Endothelial cell of hepatic sinusoid (primary cell): ENCODE measurements around the gene ZNF627.
"Not testable (repeated sequence)": the region's sequence is repeated elsewhere in the genome, so short reads cannot be mapped to it uniquely, and the experiment has no call there.

Experiments used
- in situ Hi-C: cut with HindIII; loops from 2 replicates; pipeline ENCODE4 v1.10.0; 2017; ENCODE audit warnings: low sequenced_read_pairs

The ZNF627 gene

DNA sequence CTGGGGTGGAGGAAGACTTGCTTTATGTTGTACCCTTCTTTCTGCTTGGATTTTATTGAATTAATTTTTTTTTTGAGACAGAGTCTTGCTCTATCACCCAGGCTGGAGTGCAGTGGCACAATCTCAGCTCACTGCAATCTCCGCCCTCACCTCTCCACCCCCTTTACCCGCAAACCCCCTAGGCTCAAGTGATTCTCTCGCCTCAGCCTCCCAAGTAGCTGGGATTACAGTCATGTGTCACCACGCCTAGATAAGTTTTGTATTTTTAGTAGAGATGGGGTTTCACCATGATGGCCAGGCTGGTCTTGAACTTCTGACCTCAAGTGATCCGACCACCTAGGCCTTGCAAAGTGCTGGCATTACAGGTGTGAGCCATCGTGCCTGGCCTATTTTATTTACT is 23.9 kb upstream of the ZNF627 start:
- in situ Hi-C loops: loop anchor here (25.0 kb wide), 1 partner anchor 261 kb away; no protein-coding TSS in a partner anchor

DNA sequence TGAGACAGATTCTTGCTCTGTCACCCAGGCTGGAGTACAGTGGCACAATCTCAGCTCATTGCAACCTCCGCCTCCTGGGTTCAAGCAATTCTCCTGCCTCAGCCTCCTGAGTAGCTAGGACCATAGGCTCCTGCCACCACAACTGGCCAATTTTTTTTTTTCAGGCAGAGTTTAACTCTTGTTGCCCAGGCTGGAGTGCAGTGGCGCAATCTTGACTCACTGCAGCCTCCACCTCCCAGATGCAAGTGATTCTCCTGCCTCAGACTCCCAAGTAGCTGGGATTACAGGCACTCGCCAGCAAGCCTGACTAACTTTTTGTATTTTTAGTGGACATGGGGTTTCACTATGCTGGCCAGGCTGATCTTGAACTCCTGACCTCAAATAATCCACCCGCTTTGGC is 23.5 kb upstream of the ZNF627 start:
- in situ Hi-C loops: loop anchor here (25.0 kb wide), 1 partner anchor 261 kb away; no protein-coding TSS in a partner anchor

DNA sequence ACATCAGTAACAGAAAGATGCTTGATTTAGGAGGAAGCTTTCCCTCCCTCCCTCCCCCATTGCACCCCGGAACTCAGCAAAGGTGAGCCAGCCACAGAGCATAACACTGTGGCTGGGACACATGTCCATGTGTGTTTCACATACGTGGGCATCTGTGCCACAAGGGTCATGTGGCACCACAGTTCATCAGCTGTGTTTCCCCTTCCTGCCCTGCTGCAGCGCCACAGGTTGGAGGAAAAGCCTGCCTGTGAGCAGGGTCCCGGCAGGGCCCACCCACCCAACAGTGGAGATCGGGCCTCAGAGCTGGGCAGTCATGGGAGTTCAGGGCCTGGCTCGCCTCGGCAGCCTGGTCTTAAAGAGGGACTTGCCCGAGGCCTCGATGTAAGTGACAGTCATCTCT is 22.6 kb upstream of the ZNF627 start:
- in situ Hi-C loops: loop anchor here (25.0 kb wide), 1 partner anchor 262 kb away; no protein-coding TSS in a partner anchor

DNA sequence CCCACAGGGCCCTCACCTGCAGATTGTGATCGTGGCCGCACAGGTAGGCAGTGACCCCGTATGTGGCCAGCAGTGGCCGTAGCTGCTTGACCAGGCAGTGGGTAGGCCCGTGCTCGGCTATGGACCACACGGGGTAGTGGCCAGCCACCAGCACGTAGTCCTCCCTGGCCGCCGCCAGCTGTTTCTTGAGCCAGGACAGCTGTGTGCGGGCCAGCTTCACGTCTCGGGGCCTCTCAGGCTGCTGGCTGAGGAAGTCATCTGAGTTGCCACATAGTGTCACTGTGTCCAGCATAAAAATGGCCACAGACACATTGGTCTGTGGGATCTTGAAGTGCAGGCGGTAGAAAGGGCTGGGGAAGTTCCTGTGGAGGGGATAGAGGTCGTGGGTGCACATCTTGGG is 21.1 kb upstream of the ZNF627 start:
- in situ Hi-C loops: no loop called here

DNA sequence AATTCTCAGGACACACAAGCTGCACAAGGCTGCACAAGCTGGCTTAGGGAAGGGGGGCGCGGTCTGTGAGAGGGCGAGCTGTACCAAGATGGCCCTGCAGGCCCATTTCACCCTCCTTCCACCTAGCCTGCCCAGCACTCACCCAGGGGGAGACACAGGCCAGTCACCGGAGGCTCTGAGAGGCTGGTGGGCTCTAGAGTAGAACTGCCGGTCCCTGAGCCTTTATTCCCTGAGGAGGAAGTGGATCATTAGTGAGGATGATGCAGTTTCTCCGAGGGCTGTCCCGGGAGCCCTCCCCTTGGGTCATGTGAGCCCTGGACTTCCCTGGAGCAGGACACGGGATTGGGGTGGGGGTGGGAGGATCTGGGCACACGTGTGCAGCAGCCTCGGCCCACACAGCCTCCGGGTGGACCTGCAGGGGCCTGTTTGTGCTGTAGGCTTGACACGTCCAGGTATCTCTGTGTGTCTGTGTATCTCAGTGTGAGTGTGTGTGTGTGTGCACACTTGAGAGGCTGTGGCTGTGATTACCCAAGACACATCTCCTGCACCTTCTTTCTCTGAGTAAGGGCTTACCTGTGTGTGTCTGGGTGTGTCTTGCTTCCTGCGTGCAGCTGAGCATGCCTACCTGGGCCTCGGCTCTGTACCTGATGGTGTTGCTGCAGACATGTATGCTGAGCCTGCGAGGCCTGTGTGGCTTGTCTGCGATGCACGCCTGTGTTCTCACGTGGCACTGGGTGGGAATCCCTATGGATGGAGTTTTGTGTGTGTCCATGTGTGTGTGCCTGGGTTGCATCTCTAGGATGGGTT is 19.6 kb upstream of the ZNF627 start, which contains the start of gene ACP5:
ACP5 (minus strand) TSS at position 195 of the 807 bp plus-strand sequence. CDS start 328 bp downstream, outside the sequence.
- in situ Hi-C loops: no loop called here

DNA sequence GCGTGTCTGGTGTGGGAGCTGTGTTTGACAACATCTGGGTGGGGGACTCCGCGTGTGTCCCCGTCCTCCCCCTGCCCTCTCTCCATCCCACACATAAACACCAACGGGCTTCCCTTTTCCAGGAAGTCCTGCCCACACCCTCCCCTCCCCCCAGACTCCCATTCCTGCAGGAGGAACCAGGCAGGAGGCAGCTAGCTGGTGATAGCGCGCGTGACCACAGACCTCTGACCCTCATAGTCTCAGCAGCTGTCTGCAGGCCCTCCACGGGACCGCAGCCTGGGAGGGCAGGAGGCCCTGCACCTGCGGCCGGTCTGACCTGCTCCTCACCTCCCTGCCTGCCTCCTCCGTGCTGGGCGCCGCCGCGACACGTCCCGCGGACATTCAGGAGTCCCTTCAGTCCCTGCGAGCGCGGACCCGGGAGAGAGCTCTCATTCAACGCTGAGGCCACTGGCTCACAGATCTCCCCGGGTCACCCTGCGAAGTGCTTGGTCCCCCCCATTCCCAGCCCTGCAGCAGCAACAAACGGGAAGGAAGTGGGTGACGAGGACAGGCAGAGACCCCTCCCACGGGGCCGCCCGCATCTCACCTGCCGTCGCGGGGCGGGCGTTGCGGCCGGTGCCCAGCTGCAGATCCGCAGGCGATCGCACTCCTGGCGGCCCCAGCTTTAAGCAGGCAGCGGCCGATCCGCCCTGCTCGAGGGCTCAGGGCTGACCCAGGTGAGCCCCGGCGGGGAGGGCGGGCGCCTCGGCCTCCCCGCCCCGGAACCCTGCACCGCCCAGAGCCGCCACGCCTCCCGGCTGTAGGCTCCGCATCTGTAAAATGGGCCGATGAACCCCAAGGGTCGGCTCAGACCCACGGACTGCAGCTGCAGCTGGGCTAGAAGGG is 18.8 kb upstream of the ZNF627 start:
- in situ Hi-C loops: no loop called here

DNA sequence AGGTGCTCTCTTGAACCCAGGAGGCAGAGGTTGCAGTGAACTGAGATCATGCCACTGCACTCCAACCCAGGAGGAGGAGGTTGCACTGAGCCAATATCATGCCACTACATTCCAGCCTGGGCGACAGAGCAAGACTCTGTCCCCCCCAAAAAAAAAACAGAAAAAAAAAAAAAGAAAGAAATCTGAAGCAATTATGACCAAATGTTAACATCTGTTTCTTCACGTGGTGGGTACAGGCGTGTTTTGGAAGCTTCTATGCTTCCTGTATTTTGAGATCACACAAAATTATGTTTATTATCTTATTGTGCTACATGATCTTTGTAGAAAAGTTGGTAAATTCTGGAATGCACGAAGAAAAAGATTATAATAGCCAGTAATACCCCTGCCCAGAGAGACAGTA is 17.2 kb upstream of the ZNF627 start:
- in situ Hi-C loops: loop anchor here (5.0 kb wide), 1 partner anchor 43 kb away; the partner anchor contains the start of gene CNN1

DNA sequence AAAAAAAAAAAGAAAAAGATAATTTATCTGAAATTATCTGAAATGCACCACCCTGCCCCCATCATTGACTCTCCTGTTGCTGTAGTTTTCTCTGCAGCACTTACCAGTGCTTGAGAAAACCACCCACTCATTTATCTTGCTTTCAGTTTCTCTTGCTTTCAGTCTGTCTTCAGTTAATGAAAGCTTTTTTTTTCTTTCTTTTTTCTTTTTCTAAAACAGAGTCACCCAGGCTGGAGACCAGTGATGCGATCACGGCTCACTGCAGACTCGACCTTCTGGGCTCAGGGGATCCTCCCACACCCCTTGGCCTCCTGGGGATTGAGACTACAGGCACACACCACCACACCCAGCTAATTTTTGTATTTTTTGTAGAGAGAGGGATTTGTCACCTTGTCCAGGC is 15.5 kb upstream of the ZNF627 start:
- in situ Hi-C loops: loop anchor here (5.0 kb wide), 1 partner anchor 44 kb away; the partner anchor contains the start of gene CNN1

DNA sequence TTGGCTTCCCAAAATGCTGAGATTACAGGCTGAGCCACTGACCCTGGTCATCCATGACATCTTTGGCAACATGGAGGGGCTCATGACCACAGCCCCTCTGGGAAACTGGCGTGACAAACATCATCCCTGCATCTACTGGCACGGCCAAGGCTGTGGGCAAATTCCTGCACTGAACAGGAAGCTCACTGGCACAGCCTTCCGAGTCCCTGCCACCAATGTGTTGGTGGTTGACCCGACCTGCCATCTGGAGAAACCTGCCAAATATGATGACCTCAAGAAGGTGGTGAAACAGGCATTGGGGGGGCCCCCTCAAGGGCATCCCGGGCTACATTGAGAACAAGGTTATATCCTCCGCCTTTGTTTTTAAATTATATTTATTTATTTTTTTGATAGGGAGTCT is 11.0 kb upstream of the ZNF627 start:
- in situ Hi-C loops: no loop called here

DNA sequence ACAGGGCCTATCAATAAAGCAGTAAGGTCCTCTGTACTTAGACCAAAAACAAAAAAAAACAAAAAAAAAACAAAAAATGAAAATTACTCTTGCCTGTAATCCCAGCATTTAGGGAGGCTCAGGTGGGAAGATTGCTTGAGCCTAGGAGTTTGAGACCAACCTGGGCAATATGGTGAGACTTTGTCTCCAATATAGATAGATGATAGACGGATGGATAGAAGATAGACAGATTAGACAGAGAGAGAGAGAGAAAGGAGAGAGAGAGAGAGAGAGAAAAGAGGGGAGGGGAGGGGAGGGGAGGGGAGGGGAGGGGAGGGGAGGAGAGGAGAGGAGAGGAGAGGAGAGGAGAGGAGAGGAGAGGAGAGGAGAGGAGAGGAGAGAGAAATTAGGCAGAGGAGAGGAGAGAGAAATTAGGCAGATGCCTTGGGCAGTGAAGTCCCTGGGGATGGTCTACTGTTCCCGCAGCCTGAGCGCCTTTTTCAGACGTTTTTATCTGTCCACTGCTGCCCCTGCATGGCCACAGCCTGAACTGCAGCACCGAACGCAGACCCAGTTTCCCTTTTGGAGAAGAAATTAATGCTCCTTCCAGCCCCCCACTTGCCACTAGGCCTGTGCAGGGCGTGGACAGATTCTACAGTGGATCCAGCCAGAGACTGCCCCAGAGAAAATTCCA is 9.8 kb upstream of the ZNF627 start:
- in situ Hi-C loops: no loop called here

DNA sequence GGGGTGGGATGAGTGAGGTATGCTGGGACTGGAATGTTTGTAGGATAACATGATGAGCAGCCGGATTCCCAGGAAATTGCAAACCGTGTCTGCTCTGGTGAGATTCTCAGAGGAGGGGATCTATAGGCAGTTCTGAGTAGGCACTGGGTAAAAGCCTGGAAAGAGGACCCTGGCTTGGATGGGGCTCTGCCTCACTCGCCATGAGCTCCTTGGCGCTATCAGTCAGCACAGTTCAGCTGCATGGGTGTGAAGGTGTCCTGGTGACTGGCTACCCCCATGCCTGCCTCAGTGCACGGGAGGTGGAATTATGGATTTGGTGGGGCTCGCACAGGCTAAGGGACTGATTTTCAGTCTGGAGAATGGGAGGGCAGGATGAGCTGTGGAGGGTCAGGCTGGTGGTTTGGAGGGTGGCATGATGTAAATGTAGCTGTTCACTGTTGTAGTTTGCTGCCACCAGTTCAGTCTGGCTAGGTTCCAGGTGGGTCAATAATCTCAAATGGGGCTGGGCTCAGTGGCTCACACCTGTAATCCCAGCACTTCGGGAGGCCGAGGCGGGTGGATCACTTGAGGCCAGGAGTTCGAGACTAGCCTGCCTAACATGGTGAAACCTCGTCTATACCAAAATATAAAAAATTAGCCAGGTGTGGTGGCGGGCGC is 9.2 kb upstream of the ZNF627 start:
- in situ Hi-C loops: no loop called here

DNA sequence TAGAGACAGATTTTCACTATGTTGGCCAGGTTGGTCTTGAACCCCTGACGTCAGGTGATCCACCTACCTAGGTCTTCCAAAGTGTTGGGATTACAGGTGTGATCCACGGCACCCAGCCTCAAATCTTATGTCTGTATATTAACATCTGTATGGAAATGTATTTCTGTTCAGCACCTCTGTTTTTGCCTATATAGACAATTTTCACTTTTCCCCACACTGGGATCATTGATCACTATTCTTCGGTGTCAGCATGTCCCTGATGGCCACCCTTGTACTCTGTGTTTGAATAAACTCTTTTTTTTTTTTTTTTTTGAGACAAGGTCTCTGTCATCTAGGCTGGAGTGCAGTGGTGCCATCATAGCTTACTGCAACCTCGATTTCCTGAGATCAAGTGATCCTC is 3.2 kb upstream of the ZNF627 start:
- in situ Hi-C loops: loop anchor here (5.0 kb wide), 1 partner anchor 37 kb away; the partner anchor contains the start of gene ELOF1

DNA sequence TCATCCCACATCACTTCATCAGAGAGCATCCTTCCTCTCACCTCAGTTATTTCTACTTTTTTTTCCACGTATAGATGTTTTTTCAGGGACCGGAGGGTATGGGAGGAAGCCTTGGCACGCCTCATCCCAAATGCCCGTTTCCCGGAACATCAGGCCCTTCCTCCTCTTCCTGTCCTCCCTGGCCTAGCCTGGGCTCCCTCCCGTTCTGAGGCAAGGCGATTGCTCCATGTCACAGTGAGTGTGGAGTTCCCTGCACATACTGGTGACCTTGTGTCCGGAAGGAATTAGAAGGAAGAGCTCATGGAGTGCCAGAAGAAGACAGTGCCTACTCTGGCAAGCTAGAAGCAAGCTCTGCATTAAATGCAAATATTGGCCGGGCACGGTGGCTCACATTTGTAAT is 1.1 kb upstream of the ZNF627 start:
- in situ Hi-C loops: no loop called here

DNA sequence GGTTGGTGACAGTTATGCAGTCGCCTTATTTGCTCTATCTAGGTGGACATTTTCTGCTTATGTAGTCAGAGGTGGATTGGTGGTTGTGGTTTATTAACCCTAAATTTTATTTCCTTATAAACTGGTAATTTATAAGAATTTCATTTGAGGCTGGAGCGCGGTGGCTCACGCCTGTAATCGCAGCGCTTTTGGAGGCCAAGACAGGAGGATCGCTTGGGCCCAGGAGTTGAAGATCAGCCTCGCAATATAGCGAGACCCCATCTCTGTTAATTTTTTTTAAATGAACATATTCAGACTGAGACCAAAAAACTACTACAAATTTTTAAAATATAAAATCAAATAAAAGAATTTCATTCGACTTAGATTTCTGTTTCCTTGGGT is 810 bp downstream of the ZNF627 start:
- in situ Hi-C loops: no loop called here

DNA sequence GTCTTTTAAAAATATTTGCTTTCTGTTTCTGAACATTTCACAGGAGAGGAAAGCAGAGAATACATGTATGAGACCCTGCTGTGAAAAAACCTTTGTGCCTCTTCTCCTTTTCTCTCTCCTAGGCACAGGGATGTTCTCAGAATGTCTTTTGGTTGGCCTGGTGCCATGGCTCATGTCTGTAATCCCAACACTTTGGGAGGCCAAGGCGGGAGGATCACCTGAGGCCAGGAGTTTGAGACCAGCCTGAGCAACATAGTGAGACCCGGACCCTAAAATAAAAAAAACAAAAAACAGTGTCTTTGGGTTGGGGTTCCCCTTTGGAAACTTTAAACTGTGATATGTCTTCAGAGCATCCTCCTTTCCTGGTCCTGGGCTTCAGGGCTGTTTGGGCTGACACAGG is 1.5 kb downstream of the ZNF627 start:
- in situ Hi-C loops: no loop called here

DNA sequence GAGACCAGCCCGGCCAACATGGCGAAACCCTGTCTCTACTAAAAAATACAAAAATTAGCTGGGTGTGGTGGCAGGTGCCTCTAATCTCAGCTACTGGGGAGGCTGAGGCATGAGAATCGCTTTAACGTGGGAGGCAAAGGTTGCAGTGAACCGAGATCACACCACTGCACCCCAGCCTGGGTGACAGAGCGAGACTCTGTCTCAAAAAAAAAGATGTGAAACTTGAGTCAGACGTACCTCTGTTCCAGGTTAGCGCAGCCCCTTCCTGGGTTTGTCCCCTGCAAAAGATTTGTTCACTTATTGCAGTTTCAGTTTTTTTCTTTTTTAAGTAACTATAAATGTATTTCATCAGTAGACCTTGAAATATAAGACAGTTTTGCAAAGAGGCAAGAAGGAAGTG is 2.4 kb downstream of the ZNF627 start:
- in situ Hi-C loops: not testable (repeated sequence)

DNA sequence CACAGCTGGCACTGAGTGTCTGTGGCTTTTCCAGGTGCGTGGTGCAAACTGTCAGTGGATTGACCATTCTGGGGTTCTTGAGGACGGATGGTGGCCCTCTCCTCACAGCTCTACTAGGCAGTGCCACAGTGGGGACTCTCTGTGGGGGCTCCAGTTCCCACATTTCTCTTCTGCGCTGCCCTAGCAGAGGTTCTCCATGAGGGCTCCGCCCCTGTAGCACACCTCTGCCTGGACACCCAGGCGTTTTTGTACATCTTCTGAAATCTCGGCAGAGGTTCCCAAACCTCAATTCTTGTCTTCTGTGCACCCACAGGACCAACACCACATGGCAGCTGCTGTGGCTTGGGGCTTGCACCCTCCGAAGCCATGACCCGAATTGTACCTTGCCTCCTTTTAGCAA is 9.2 kb downstream of the ZNF627 start:
- in situ Hi-C loops: no loop called here

DNA sequence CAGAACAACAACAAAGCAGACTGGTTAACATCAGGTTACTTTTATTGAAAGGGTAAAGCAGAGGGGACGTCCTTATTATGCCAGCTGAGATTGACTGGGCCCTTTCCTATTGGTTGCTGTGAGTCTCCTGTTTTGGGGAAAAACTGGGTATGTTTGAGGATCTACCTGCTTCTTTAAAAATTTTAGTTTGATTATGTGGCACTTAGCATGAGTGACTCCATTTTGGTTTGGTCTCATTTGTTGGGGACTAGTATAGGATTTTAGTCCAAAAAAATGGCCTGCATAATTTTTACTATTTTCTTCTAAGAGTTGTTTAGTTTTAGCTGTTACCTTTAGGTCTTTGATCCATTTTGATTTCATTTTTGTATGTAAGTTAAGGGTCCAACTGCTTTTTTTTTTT is 14.4 kb downstream of the ZNF627 start:
- in situ Hi-C loops: no loop called here

DNA sequence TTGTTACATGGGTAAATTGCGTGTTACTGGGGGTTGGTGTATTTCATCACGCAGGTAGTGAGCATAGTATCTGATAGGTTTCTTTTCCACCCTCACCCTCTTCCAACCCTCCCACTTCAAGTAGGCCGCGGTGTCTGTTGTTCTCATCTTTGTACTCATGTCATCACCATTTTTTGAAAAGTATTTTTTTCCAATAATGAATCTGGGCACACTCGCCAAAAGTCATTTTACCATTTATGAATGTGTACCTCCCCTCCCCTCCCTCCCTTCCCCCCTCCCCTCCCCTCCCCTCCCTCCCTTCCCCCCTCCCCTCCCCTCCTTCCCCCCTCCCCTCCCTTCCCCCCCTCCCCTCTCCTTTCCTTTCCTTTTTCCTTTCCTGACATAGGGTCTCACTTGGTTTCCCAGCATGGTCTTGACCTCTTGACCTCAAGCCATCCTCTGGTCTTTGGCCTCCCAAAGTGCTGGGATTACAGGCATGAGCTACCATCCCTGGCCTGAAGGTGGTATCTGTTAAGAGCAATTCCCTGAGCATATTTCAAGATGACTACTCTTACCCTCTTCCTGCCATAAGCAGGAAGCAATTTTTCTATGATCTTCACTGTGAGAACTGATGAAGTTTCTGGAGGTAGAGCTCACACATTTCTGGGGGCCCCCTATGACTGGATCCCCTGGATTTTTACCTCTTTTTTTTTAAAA is 15.7 kb downstream of the ZNF627 start:
- in situ Hi-C loops: no loop called here
